Measurements from ENCODE around the gene PTPRE.

The PTPRE gene

DNA sequence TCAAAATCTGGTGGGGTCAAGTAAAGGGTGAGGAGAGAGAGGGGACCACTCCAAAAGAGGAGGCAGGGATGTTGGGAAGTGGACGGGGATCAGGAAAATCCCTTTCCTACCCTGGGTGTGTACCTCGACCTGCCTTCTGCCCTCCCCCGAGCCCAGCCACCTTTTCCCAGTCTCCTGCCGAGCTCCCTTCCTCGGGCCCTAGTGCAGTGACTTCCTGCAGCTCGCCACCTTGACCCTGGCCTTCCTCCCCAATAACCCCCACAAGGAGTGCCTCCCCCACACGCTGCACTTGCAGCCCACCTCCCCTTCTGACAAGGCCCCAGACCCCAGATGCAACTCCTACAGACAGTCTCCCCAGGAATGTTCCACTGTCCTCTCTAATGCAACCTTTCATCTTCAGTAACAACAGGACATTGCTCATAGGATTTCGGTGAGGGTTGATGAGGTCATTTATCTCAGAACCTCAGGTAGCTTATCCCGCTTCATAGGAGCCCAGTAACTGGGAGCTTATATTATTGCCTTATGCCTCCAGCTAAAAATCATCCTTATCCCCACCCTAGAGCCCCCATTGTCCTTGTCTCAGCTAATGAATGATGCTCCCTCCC is 129.2 kb downstream of the PTPRE start:
- no peak overlapping the region for H3K4me3 ChIP-seq (ENCODE audit: low read depth, low read length)
- in situ Hi-C loops (cut with HindIII; ENCODE audit: low sequenced_read_pairs): no loop called here
- TF ChIP-seq, protein P1, sequence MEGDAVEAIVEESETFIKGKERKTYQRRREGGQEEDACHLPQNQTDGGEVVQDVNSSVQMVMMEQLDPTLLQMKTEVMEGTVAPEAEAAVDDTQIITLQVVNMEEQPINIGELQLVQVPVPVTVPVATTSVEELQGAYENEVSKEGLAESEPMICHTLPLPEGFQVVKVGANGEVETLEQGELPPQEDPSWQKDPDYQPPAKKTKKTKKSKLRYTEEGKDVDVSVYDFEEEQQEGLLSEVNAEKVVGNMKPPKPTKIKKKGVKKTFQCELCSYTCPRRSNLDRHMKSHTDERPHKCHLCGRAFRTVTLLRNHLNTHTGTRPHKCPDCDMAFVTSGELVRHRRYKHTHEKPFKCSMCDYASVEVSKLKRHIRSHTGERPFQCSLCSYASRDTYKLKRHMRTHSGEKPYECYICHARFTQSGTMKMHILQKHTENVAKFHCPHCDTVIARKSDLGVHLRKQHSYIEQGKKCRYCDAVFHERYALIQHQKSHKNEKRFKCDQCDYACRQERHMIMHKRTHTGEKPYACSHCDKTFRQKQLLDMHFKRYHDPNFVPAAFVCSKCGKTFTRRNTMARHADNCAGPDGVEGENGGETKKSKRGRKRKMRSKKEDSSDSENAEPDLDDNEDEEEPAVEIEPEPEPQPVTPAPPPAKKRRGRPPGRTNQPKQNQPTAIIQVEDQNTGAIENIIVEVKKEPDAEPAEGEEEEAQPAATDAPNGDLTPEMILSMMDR (IDR thresholded peaks at IDR 0.05; ENCODE audit: low read depth, low read length): no peak
- no peak for DNase-seq (ENCODE audit: low read depth, low spot score)

- TF ChIP-seq, protein P1 (IDR thresholded peaks at IDR 0.05; ENCODE audit: low read depth, low read length): no peak
- in situ Hi-C loops (cut with HindIII; ENCODE audit: low sequenced_read_pairs): no loop called here
- peak; percentile 10 for DNase-seq (ENCODE audit: low read depth, low spot score)
- H3K4me3 ChIP-seq (ENCODE audit: low read depth, low read length): no peak overlapping the region
Measured at GRCh38 chr10:128036746-128037543, 130.0 kb downstream of the PTPRE start.

DNA sequence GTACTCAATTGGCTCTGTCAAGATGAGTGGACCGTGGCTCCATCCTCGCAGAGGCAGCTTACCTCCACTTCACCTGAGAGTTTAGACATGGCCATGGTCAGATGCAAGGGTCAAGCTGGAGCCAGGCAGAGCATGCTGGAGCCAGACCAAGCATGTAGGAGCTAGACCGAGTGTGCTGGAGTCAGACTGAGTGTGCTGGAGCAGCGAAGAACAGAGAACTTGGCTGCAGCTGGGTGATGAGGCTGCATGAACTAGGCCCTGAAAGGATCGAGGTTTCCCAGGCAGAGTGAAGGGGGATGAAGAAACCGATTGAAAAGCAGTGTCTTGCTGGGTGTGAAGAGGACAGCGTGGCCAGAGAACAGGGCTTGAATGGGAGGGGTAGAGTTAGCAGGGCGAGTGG is 133.2 kb downstream of the PTPRE start:
- DNase-seq (ENCODE audit: low read depth, low spot score): no peak
- no peak overlapping the region for H3K4me3 ChIP-seq (ENCODE audit: low read depth, low read length)
- TF ChIP-seq, protein P1 (IDR thresholded peaks at IDR 0.05; ENCODE audit: low read depth, low read length): no peak
- in situ Hi-C loops (cut with HindIII; ENCODE audit: low sequenced_read_pairs): no loop called here

DNA sequence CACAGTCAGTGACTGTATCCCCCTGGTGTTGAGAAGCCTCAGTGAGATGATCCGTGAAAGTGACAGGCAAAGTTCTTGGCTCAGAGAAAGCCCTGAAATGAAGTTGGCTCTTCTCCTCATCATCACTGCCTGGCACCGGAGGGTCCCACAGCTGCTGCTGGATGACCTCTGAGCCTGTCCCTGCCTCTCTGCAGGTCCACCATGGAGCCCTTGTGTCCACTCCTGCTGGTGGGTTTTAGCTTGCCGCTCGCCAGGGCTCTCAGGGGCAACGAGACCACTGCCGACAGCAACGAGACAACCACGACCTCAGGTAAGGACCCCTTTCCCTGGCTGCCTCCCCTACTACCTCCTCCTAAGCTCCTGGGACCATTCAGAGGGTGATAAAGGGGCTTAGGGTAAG is 133.8 kb downstream of the PTPRE start:
- in situ Hi-C loops (cut with HindIII; ENCODE audit: low sequenced_read_pairs): no loop called here
- TF ChIP-seq, protein P1 (IDR thresholded peaks at IDR 0.05; ENCODE audit: low read depth, low read length): no peak
- no peak overlapping the region for H3K4me3 ChIP-seq (ENCODE audit: low read depth, low read length)
- no peak for DNase-seq (ENCODE audit: low read depth, low spot score)

DNA sequence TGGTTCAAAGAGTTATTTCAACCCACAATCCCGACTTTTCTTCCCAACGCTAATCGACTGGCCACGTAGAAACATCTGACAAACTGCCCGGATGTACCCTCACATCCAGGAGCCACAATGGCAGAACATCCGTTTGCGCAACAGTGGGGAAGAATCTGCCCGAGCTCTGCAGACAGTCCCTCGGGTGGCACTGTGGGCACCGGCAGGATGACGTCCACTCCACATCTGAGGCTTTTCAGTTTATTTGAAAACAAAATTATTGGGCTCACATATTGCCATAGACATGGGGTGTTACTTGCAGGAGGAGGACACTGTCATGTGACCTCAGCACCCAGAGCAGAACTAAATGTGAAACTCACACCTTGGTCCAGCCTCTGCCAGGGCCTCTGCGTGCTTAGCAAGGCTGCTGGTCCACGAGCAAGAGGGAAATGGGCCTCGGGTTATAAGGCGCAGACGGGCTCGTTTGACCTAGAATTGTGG is 135.3 kb downstream of the PTPRE start:
- TF ChIP-seq, protein P1 (IDR thresholded peaks at IDR 0.05; ENCODE audit: low read depth, low read length): no peak
- no peak for DNase-seq (ENCODE audit: low read depth, low spot score)
- in situ Hi-C loops (cut with HindIII; ENCODE audit: low sequenced_read_pairs): no loop called here
- no peak overlapping the region for H3K4me3 ChIP-seq (ENCODE audit: low read depth, low read length)

DNA sequence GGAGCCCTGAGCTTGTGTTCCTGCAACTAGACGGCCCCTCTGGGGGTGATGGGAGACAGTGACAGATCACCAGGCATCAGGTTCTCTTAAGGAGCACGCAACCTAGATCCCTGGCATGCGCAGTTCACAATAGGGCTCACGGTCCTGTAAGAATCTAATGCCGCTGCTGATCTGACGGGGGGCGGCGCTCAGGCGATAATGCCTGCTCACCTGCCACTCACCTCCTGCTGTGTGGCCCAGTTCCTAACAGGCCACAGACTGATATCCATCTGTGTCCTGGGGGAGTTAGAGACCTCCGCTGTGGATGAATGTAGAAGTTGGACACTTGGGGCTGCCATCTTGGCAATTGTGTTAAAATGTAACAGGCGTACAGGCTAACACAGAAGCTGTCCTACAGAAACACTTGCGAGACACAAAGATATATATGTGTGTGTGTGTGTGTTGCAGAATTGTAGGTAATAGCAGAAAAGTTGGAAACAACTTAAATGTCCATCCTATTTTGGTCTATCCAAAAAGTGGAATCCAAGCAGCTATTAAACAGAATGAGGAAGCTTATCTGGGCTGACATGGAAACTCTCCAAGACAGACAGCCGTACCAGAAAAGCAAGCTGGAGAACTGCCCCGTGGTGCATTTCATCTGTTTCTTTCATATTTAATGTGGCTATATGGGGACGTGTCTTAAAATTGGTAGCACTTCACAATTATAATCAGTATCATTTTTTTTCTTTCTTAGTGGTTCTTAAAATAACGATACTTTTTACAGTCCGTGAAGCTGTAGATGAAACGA is 136.5 kb downstream of the PTPRE start:
- DNase-seq (ENCODE audit: low read depth, low spot score): no peak
- in situ Hi-C loops (cut with HindIII; ENCODE audit: low sequenced_read_pairs): no loop called here
- TF ChIP-seq, protein P1 (IDR thresholded peaks at IDR 0.05; ENCODE audit: low read depth, low read length): no peak
- no peak overlapping the region for H3K4me3 ChIP-seq (ENCODE audit: low read depth, low read length)
